CD8-positive, alpha-beta memory T cell (primary cell): ENCODE measurements around the gene AKR1A1. TPM values are rescaled to one million over a fixed set of nuclear protein-coding genes. Genes with fewer than 3 reads are reported as not detected.

ENCODE experiments used
- CTCF ChIA-PET: fragments of 350-600 bp; sonication (Branson Sonifier 250); formaldehyde crosslinking; loops from one replicate; lab custom pipeline; 2021; ENCODE audit warnings: antibody characterized with exemption; lab: Charles Lee
- POLR2A ChIA-PET: fragments of 350-600 bp; sonication (Branson Sonifier 250); formaldehyde crosslinking; loops from one replicate; lab custom pipeline; 2021; ENCODE audit warnings: antibody characterized with exemption; lab: Charles Lee
- DNase-seq, 5 donors: peaks; one replicate each; pipeline versions ENCODE4 v3.0.0 to v3.0.0-alpha.2; 2020 to 2022; ENCODE audit warnings: mixed read lengths in 1 of 5
- H3K27ac ChIP-seq: one replicate; pipeline ENCODE4 v1.7.0; 2013; ENCODE audit warnings: low read depth, mild to moderate bottlenecking, low read length, moderate library complexity
- H3K27me3 ChIP-seq: 2 replicates; pipeline ENCODE4 v1.7.0; 2013; ENCODE audit warnings: low read length, mild to moderate bottlenecking; ENCODE audit not compliant: insufficient read depth, poor library complexity, severe bottlenecking
- H3K36me3 ChIP-seq: 2 replicates; pipeline ENCODE4 v1.7.0; 2013; ENCODE audit warnings: mild to moderate bottlenecking, low read length, moderate library complexity; ENCODE audit not compliant: insufficient read depth
- H3K4me1 ChIP-seq: 2 replicates; pipeline ENCODE4 v1.7.0; 2013; ENCODE audit warnings: mild to moderate bottlenecking, low read length, moderate library complexity; ENCODE audit not compliant: insufficient read depth
- H3K4me3 ChIP-seq: 2 replicates; pipeline ENCODE4 v1.7.0; 2013; ENCODE audit warnings: mild to moderate bottlenecking, low read length
- H3K9me3 ChIP-seq: 2 replicates; pipeline ENCODE4 v1.7.0; 2013; ENCODE audit warnings: mild to moderate bottlenecking, low read length
- H3K27ac Mint-ChIP-seq, 8 donors: one replicate each; pipeline ENCODE4 v1.8.0; 2020 to 2021; ENCODE audit warnings: mixed read lengths in 8 of 8, mild to moderate bottlenecking in 6 of 8, inconsistent platforms in 3 of 8, moderate library complexity in 3 of 8
- H3K27me3 Mint-ChIP-seq, 2 donors: one replicate each; pipeline ENCODE4 v1.8.0; 2020 to 2021; ENCODE audit warnings: mixed read lengths in 2 of 2, mild to moderate bottlenecking in 1 of 2, moderate library complexity in 1 of 2
- H3K36me3 Mint-ChIP-seq, 3 donors: one replicate each; pipeline ENCODE4 v1.8.0; 2020 to 2021; ENCODE audit warnings: mixed read lengths in 3 of 3, inconsistent platforms in 1 of 3, mild to moderate bottlenecking in 1 of 3
- H3K4me1 Mint-ChIP-seq, 3 donors: one replicate each; pipeline ENCODE4 v1.8.0; 2020 to 2021; ENCODE audit warnings: mixed read lengths in 3 of 3, inconsistent platforms in 1 of 3, mild to moderate bottlenecking in 1 of 3
- H3K4me3 Mint-ChIP-seq, 7 donors: one replicate each; pipeline ENCODE4 v1.8.0; 2020 to 2021; ENCODE audit warnings: mixed read lengths in 7 of 7, mild to moderate bottlenecking in 6 of 7, moderate library complexity in 4 of 7, inconsistent platforms in 2 of 7
- H3K9me3 Mint-ChIP-seq, 5 donors: one replicate each; pipeline ENCODE4 v1.8.0; 2020 to 2022; ENCODE audit warnings: mixed read lengths in 5 of 5, mild to moderate bottlenecking in 3 of 5, moderate library complexity in 2 of 5, inconsistent platforms in 1 of 5
- polyA plus RNA-seq: library from polyadenylated mRNA; unstranded; fragments of 300-500 nt; fragmentation: Illumina TruSeq; gene quantifications from one replicate; pipeline ENCODE4 v1.2.3, GENCODE V29; 2021
- total RNA-seq, 2 experiments: library from RNA; stranded (reverse); gene quantifications; one replicate each; pipeline ENCODE4 v1.2.3, GENCODE V29; 2021

Gene AKR1A1
- total and polyA plus RNA-seq, 3 experiments from 2014 or later = 98.3 to 217 (median 204) TPM

- Mint-ChIP-seq H3K27ac (peak overlapping the region; percentile 21 to 79 (median 50)), H3K36me3 (peaks cover 0 to 83% (median 22%) of the 10 kb centered on the region in 3 donors), H3K4me3 (no peak overlapping the region), H3K9me3 (no peaks in the 10 kb centered on the region), H3K4me1 (peaks cover 16 to 28% (median 22%) of the 10 kb centered on the region in 3 donors), H3K27me3 (no peaks in the 10 kb centered on the region)
- Histone ChIP-seq H3K4me3 (no peak overlapping the region), H3K4me1 (no peaks in the 10 kb centered on the region), H3K27me3 (no peaks in the 10 kb centered on the region), H3K9me3 (no peaks in the 10 kb centered on the region), H3K27ac (no peak overlapping the region), H3K36me3 (peaks cover 18% of the 10 kb centered on the region)
- no peak for DNase-seq
- ChIA-PET POLR2A (interaction anchor here (0.6 kb wide), 1 partner anchor 22 kb away, joined by 3 read pairs; no protein-coding TSS in a partner anchor), CTCF (no interaction called here)
These were observed 57.8 kb downstream of the AKR1A1 start for GRCh38 chr1:45608175-45609156.

GRCh38 chr1:45610589-45611226 lies 60.1 kb downstream of the AKR1A1 start:
- Histone ChIP-seq H3K9me3 (no peaks in the 10 kb centered on the region), H3K4me3 (no peak overlapping the region), H3K36me3 (peaks cover 34% of the 10 kb centered on the region), H3K27me3 (no peaks in the 10 kb centered on the region), H3K27ac (no peak overlapping the region), H3K4me1 (no peaks in the 10 kb centered on the region)
- Mint-ChIP-seq H3K36me3 (peaks cover 0 to 90% (median 25%) of the 10 kb centered on the region in 3 donors), H3K4me3 (no peak overlapping the region), H3K4me1 (peaks cover 12 to 22% (median 18%) of the 10 kb centered on the region in 3 donors), H3K27ac (peak overlapping the region in 2 of 8 donors; percentile 44 to 66), H3K9me3 (no peaks in the 10 kb centered on the region), H3K27me3 (no peaks in the 10 kb centered on the region)
- DNase-seq = no peak
- ChIA-PET CTCF (no interaction called here), POLR2A (no interaction called here)

- Histone ChIP-seq H3K4me1 (no peaks in the 10 kb centered on the region), H3K9me3 (no peaks in the 10 kb centered on the region), H3K36me3 (peaks cover 32% of the 10 kb centered on the region), H3K27me3 (no peaks in the 10 kb centered on the region), H3K27ac (no peak overlapping the region), H3K4me3 (no peak overlapping the region)
- no peak for DNase-seq
- no peak overlapping the region for H3K4me3 Mint-ChIP-seq
- ChIA-PET CTCF (no interaction called here), POLR2A (no interaction called here)
- H3K9me3 Mint-ChIP-seq = no peaks in the 10 kb centered on the region
- H3K36me3 Mint-ChIP-seq = peaks cover 0 to 90% (median 20%) of the 10 kb centered on the region in 3 donors
- H3K27me3 Mint-ChIP-seq = no peaks in the 10 kb centered on the region
- H3K4me1 Mint-ChIP-seq = peaks cover 5 to 11% (median 10%) of the 10 kb centered on the region in 3 donors
- peak overlapping the region in 3 of 8 donors; percentile 5 to 42 (median 24) for H3K27ac Mint-ChIP-seq
These were observed 62.4 kb downstream of the AKR1A1 start for GRCh38 chr1:45612941-45613579.

GRCh38 chr1:45615885-45616284 lies 65.3 kb downstream of the AKR1A1 start:
- Histone ChIP-seq H3K4me1 (no peaks in the 10 kb centered on the region), H3K36me3 (peaks cover 30% of the 10 kb centered on the region), H3K9me3 (no peaks in the 10 kb centered on the region), H3K27me3 (no peaks in the 10 kb centered on the region), H3K27ac (no peak overlapping the region), H3K4me3 (no peak overlapping the region)
- ChIA-PET POLR2A (no interaction called here), CTCF (no interaction called here)
- DNase-seq = no peak
- Mint-ChIP-seq H3K27ac (peak overlapping the region in 3 of 8 donors; percentile 17 to 79 (median 45)), H3K4me1 (no peaks in the 10 kb centered on the region), H3K27me3 (no peaks in the 10 kb centered on the region), H3K36me3 (peaks cover 0 to 88% (median 15%) of the 10 kb centered on the region in 3 donors), H3K4me3 (no peak overlapping the region), H3K9me3 (no peaks in the 10 kb centered on the region)

GRCh38 chr1:45617618-45618017 lies 67.0 kb downstream of the AKR1A1 start:
- no peak for DNase-seq
- Histone ChIP-seq H3K4me3 (no peak overlapping the region), H3K27me3 (no peaks in the 10 kb centered on the region), H3K4me1 (no peaks in the 10 kb centered on the region), H3K9me3 (no peaks in the 10 kb centered on the region), H3K36me3 (peaks cover 27% of the 10 kb centered on the region), H3K27ac (no peak overlapping the region)
- ChIA-PET POLR2A (no interaction called here), CTCF (no interaction called here)
- H3K27me3 Mint-ChIP-seq = no peaks in the 10 kb centered on the region
- H3K36me3 Mint-ChIP-seq = peaks cover 0 to 82% (median 12%) of the 10 kb centered on the region in 3 donors
- no peak overlapping the region for H3K4me3 Mint-ChIP-seq
- H3K9me3 Mint-ChIP-seq = no peaks in the 10 kb centered on the region
- H3K4me1 Mint-ChIP-seq = no peaks in the 10 kb centered on the region
- H3K27ac Mint-ChIP-seq = peak overlapping the region in 2 of 8 donors; percentile 17 to 34

GRCh38 chr1:45619149-45619921 lies 68.7 kb downstream of the AKR1A1 start:
- Histone ChIP-seq H3K27ac (no peak overlapping the region), H3K27me3 (no peaks in the 10 kb centered on the region), H3K9me3 (no peaks in the 10 kb centered on the region), H3K4me3 (no peak overlapping the region), H3K4me1 (no peaks in the 10 kb centered on the region), H3K36me3 (peaks cover 21% of the 10 kb centered on the region)
- CTCF ChIA-PET = no interaction called here
- H3K4me1 Mint-ChIP-seq = no peaks in the 10 kb centered on the region
- peaks cover 0 to 79% (median 15%) of the 10 kb centered on the region in 3 donors for H3K36me3 Mint-ChIP-seq
- POLR2A ChIA-PET = no interaction called here
- no peak for DNase-seq
- H3K27me3 Mint-ChIP-seq = no peaks in the 10 kb centered on the region
- peak overlapping the region in 5 of 8 donors; percentile 56 to 78 (median 61) for H3K27ac Mint-ChIP-seq
- no peak overlapping the region for H3K4me3 Mint-ChIP-seq
- no peaks in the 10 kb centered on the region for H3K9me3 Mint-ChIP-seq
